ENCODE results near the gene ZBTB34.

Gene ZBTB34

GRCh38 chr9:126860077-126860756 is at the start of gene ZBTB34:
Gene ZBTB34 (plus strand): TSS chr9:126860639. CDS start chr9:126879400, 18,761 bp downstream.
- TF ChIP-seq CTCF (IDR thresholded peaks at IDR 0.05): peak; percentile 100

- no peak for TF ChIP-seq CTCF (IDR thresholded peaks at IDR 0.05)
Measured at GRCh38 chr9:126813072-126813471, 47.4 kb upstream of the ZBTB34 start.

- no peak for TF ChIP-seq CTCF (IDR thresholded peaks at IDR 0.05)
Measured at GRCh38 chr9:126814091-126814490, 46.3 kb upstream of the ZBTB34 start.

GRCh38 chr9:126818482-126818881 is 42.0 kb upstream of the ZBTB34 start:
- TF ChIP-seq CTCF (IDR thresholded peaks at IDR 0.05): no peak

- no peak for TF ChIP-seq CTCF (IDR thresholded peaks at IDR 0.05)
Measured at GRCh38 chr9:126819482-126819881, 41.0 kb upstream of the ZBTB34 start.

GRCh38 chr9:126822278-126822677 is 38.2 kb upstream of the ZBTB34 start:
- no peak for TF ChIP-seq CTCF (IDR thresholded peaks at IDR 0.05)

- no peak for TF ChIP-seq CTCF (IDR thresholded peaks at IDR 0.05)
Measured at GRCh38 chr9:126822873-126823272, 37.6 kb upstream of the ZBTB34 start.

GRCh38 chr9:126827227-126827626 is 33.2 kb upstream of the ZBTB34 start:
- no peak for TF ChIP-seq CTCF (IDR thresholded peaks at IDR 0.05)
